ENCODE data around the gene ARRB1. TPM values are rescaled to one million over a fixed set of nuclear protein-coding genes. Genes with fewer than 3 reads are reported as not detected.

Gene ARRB1
- total and polyA plus RNA-seq, 9 donors: 15.2 to 68.0 (median 27.2) TPM

- H3K36me3 ChIP-seq: no peaks in the 10 kb centered on the region
- H3K27ac ChIP-seq: no peak overlapping the region
- TF ChIP-seq EP300 (IDR thresholded peaks at IDR 0.05) (no peak), POLR2A (IDR thresholded peaks at IDR 0.05) (no peak), CTCF (IDR thresholded peaks at IDR 0.05) (no peak)
- H3K4me3 ChIP-seq: no peak overlapping the region
- no peaks in the 10 kb centered on the region for H3K9me3 ChIP-seq
- intact Hi-C loops (cut with DNase I): no loop called here
- no peaks in the 10 kb centered on the region for H3K27me3 ChIP-seq
- H3K4me1 ChIP-seq (ENCODE audit: insufficient read depth): no peaks in the 10 kb centered on the region
- peak in 3 of 5 donors; percentile 7 to 30 (median 8) for DNase-seq
- 82 to 92% (median 87%) methylated on average over 6 of the region's 6 CpGs for WGBS, 3 donors
Measured at GRCh38 chr11:75261902-75262361, 89.5 kb downstream of the ARRB1 start.

- Histone ChIP-seq H3K27ac (no peak overlapping the region), H3K4me3 (no peak overlapping the region), H3K9me3 (no peaks in the 10 kb centered on the region), H3K27me3 (no peaks in the 10 kb centered on the region), H3K36me3 (no peaks in the 10 kb centered on the region), H3K4me1 (ENCODE audit: insufficient read depth) (no peaks in the 10 kb centered on the region)
- WGBS, 3 donors: 36 to 48% (median 43%) methylated on average over 10 of the region's 10 CpGs
- intact Hi-C loops (cut with DNase I): no loop called here
- TF ChIP-seq EP300 (IDR thresholded peaks at IDR 0.05) (no peak), POLR2A (IDR thresholded peaks at IDR 0.05) (no peak), CTCF (IDR thresholded peaks at IDR 0.05) (no peak)
- DNase-seq: peak in 4 of 5 donors; percentile 14 to 37 (median 15)
Measured at GRCh38 chr11:75260396-75261170, 90.9 kb downstream of the ARRB1 start.

DNA sequence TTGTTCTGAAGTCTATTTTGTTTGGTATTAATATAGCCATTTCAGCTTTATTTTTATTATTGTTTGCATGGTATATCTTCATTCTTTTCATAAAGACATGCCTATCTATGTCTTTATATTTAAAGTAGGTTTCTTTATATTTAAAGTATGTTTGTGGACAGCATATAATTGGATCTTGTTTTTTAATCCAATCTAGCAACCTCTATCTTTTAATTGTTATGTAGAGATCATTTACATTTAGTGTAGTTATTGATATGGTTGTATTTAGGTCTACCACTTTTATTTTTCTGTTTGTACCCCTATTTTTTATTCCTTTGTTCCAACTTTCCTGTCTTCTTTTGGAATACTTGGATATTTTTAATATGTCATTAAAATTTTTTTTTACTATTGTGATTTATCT lies 97.1 kb downstream of the ARRB1 start:
- no peak overlapping the region for H3K4me3 ChIP-seq
- intact Hi-C loops (cut with DNase I): no loop called here
- no peaks in the 10 kb centered on the region for H3K36me3 ChIP-seq
- TF ChIP-seq CTCF (IDR thresholded peaks at IDR 0.05) (no peak), POLR2A (IDR thresholded peaks at IDR 0.05) (no peak), EP300 (IDR thresholded peaks at IDR 0.05) (no peak)
- no peaks in the 10 kb centered on the region for H3K9me3 ChIP-seq
- no peak for DNase-seq
- no peaks in the 10 kb centered on the region for H3K27me3 ChIP-seq
- no peak overlapping the region for H3K27ac ChIP-seq
- no peaks in the 10 kb centered on the region for H3K4me1 ChIP-seq (ENCODE audit: insufficient read depth)

- intact Hi-C loops (cut with DNase I): loop anchor here (5.0 to 10.0 kb wide), 4 partner anchors 107 to 322 kb away; no protein-coding TSS in a partner anchor
- Histone ChIP-seq H3K27me3 (no peaks in the 10 kb centered on the region), H3K4me3 (no peak overlapping the region), H3K4me1 (ENCODE audit: insufficient read depth) (no peaks in the 10 kb centered on the region), H3K9me3 (no peaks in the 10 kb centered on the region), H3K36me3 (no peaks in the 10 kb centered on the region), H3K27ac (no peak overlapping the region)
- 45 to 54% (median 46%) methylated on average over 3 of the region's 3 CpGs for WGBS, 3 donors
- DNase-seq: no peak
- TF ChIP-seq EP300 (IDR thresholded peaks at IDR 0.05) (no peak), POLR2A (IDR thresholded peaks at IDR 0.05) (no peak), CTCF (IDR thresholded peaks at IDR 0.05) (no peak)
Measured at GRCh38 chr11:75249704-75250103, 101.8 kb downstream of the ARRB1 start.
